Kidney epithelial cell (primary cell): Measurements from ENCODE around the gene MMP11. TPM values are rescaled to one million over a fixed set of nuclear protein-coding genes. Genes with fewer than 3 reads are reported as not detected.

Source experiments
- DNase-seq: peaks from one replicate; pipeline ENCODE4 v3.0.0-alpha.2; 2010; ENCODE audit warnings: low read depth
- H3K27me3 ChIP-seq: 2 replicates; pipeline ENCODE4 v1.6.0; 2011; ENCODE audit warnings: low read length; ENCODE audit not compliant: control insufficient read depth, insufficient read depth
- H3K36me3 ChIP-seq: 2 replicates; pipeline ENCODE4 v1.5.1; 2011; ENCODE audit warnings: low read length; ENCODE audit not compliant: control insufficient read depth, insufficient read depth
- H3K4me3 ChIP-seq: 2 replicates; pipeline ENCODE4 v1.5.1; 2011; ENCODE audit warnings: low read depth, mild to moderate bottlenecking, control low read depth, low read length
- CTCF ChIP-seq: IDR thresholded peaks from 2 replicates; pipeline ENCODE4 v1.5.1; 2011; ENCODE audit warnings: mild to moderate bottlenecking, moderate library complexity, low read length, control low read depth, inconsistent platforms; ENCODE audit not compliant: insufficient read depth, poor library complexity, severe bottlenecking
- total RNA-seq: library from RNA; depleted of rRNA; stranded (reverse); fragments of >200 nt; gene quantifications from 2 replicates; pipeline ENCODE4 v1.2.3, GENCODE V29; 2015

MMP11 gene
- total RNA-seq, 1 donor from 2014 or later, result 41.9 TPM

- peaks cover 1% of the 10 kb centered on the region for H3K36me3 ChIP-seq
- H3K27me3 ChIP-seq, result no peaks in the 10 kb centered on the region
- no peak for DNase-seq
- no peak overlapping the region for H3K4me3 ChIP-seq
- TF ChIP-seq CTCF, result no peak
These were observed 3.2 kb upstream of the MMP11 start for GRCh38 chr22:23769321-23769965.

- DNase-seq, result no peak
- H3K36me3 ChIP-seq, result no peaks in the 10 kb centered on the region
- H3K27me3 ChIP-seq, result no peaks in the 10 kb centered on the region
- no peak for TF ChIP-seq CTCF
- H3K4me3 ChIP-seq, result peak overlapping the region; percentile 42
These were observed 367 bp upstream of the MMP11 start for GRCh38 chr22:23772315-23772648.

GRCh38 chr22:23773483-23774113, 949 bp downstream of the MMP11 start:
- H3K36me3 ChIP-seq, result no peaks in the 10 kb centered on the region
- no peak overlapping the region for H3K4me3 ChIP-seq
- DNase-seq, result no peak
- no peaks in the 10 kb centered on the region for H3K27me3 ChIP-seq
- TF ChIP-seq CTCF, result no peak

GRCh38 chr22:23774114-23774921, 1.7 kb downstream of the MMP11 start:
- TF ChIP-seq CTCF, result no peak
- H3K27me3 ChIP-seq, result no peaks in the 10 kb centered on the region
- no peaks in the 10 kb centered on the region for H3K36me3 ChIP-seq
- no peak overlapping the region for H3K4me3 ChIP-seq
- no peak for DNase-seq

GRCh38 chr22:23774922-23775436, 2.3 kb downstream of the MMP11 start:
- no peak for DNase-seq
- TF ChIP-seq CTCF, result no peak
- H3K4me3 ChIP-seq, result no peak overlapping the region
- H3K36me3 ChIP-seq, result no peaks in the 10 kb centered on the region
- H3K27me3 ChIP-seq, result no peaks in the 10 kb centered on the region
